HL-60 (cell line): Measurements from ENCODE around the gene CLSTN2.

ENCODE experiments used
- DNase-seq, 2 experiments: peaks; one replicate each; pipeline ENCODE4 v3.0.0-alpha.2; 2010 to 2020; ENCODE audit warnings: low read depth in 1 of 2, low spot score in 1 of 2
- H3K27ac ChIP-seq: fragments of 250-450 bp; sonication (Bioruptor Pico); replicated peaks from 2 replicates; pipeline ENCODE4 v1.5.1; 2020; ENCODE audit warnings: mild to moderate bottlenecking, moderate library complexity
- H3K27me3 ChIP-seq: fragments of 250-450 bp; sonication (Bioruptor Pico); 2 replicates; pipeline ENCODE4 v1.5.1; 2021; ENCODE audit warnings: mild to moderate bottlenecking, moderate library complexity; ENCODE audit not compliant: insufficient read depth, poor library complexity, severe bottlenecking
- H3K4me3 ChIP-seq: replicated peaks from 2 replicates; pipeline ENCODE4 v1.5.1; 2011; ENCODE audit warnings: mild to moderate bottlenecking, control low read depth, low read length; ENCODE audit not compliant: insufficient read depth
- GABPA ChIP-seq: IDR thresholded peaks from 2 replicates; pipeline ENCODE4 v1.6.1; 2012; ENCODE audit warnings: low read depth
- POLR2AphosphoS5 ChIP-seq: IDR thresholded peaks from 2 replicates; pipeline ENCODE4 v1.6.1; 2012; ENCODE audit warnings: low read depth
- SPI1 ChIP-seq: IDR thresholded peaks from 2 replicates; pipeline ENCODE4 v1.6.1; 2012; ENCODE audit warnings: low read depth, mild to moderate bottlenecking, borderline replicate concordance
- TF ChIP-seq, protein P1 (sequence below): IDR thresholded peaks from 2 replicates; pipeline ENCODE4 v1.6.1; 2012; ENCODE audit warnings: low read depth; ENCODE audit not compliant: insufficient replicate concordance
- TF ChIP-seq, protein P2 (sequence below): IDR thresholded peaks from one replicate; pipeline ENCODE4 v1.5.1; 2011; ENCODE audit warnings: low read length, control low read depth, inconsistent platforms; ENCODE audit not compliant: insufficient read depth

Gene CLSTN2

DNA sequence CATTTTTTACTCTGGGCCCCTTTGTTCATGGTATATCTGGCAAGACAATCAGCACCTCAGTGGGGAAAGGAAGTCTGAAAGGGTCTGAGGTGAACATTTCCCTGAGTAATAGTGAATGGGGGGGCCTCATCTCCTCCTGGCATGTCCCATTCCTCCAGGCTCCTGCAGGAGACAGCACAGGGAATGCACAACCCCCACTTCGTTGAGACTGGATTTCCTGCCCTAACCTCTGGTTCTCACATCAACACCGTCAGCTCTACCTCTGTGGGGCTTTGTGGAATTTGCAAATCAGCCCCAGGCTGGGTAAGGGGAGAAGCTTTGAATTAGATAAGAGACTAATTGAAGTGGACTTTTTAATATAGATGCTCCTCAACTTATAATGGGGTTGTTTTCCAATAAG is 574.5 kb downstream of the CLSTN2 start:
- Histone ChIP-seq H3K27me3 (peaks cover 8% of the 10 kb centered on the region), H3K27ac (no peak overlapping the region), H3K4me3 (no peak overlapping the region)
- no peak for DNase-seq
- TF ChIP-seq SPI1, result no peak
- TF ChIP-seq, protein P1, sequence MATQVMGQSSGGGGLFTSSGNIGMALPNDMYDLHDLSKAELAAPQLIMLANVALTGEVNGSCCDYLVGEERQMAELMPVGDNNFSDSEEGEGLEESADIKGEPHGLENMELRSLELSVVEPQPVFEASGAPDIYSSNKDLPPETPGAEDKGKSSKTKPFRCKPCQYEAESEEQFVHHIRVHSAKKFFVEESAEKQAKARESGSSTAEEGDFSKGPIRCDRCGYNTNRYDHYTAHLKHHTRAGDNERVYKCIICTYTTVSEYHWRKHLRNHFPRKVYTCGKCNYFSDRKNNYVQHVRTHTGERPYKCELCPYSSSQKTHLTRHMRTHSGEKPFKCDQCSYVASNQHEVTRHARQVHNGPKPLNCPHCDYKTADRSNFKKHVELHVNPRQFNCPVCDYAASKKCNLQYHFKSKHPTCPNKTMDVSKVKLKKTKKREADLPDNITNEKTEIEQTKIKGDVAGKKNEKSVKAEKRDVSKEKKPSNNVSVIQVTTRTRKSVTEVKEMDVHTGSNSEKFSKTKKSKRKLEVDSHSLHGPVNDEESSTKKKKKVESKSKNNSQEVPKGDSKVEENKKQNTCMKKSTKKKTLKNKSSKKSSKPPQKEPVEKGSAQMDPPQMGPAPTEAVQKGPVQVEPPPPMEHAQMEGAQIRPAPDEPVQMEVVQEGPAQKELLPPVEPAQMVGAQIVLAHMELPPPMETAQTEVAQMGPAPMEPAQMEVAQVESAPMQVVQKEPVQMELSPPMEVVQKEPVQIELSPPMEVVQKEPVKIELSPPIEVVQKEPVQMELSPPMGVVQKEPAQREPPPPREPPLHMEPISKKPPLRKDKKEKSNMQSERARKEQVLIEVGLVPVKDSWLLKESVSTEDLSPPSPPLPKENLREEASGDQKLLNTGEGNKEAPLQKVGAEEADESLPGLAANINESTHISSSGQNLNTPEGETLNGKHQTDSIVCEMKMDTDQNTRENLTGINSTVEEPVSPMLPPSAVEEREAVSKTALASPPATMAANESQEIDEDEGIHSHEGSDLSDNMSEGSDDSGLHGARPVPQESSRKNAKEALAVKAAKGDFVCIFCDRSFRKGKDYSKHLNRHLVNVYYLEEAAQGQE, result no peak
- TF ChIP-seq, protein P2, sequence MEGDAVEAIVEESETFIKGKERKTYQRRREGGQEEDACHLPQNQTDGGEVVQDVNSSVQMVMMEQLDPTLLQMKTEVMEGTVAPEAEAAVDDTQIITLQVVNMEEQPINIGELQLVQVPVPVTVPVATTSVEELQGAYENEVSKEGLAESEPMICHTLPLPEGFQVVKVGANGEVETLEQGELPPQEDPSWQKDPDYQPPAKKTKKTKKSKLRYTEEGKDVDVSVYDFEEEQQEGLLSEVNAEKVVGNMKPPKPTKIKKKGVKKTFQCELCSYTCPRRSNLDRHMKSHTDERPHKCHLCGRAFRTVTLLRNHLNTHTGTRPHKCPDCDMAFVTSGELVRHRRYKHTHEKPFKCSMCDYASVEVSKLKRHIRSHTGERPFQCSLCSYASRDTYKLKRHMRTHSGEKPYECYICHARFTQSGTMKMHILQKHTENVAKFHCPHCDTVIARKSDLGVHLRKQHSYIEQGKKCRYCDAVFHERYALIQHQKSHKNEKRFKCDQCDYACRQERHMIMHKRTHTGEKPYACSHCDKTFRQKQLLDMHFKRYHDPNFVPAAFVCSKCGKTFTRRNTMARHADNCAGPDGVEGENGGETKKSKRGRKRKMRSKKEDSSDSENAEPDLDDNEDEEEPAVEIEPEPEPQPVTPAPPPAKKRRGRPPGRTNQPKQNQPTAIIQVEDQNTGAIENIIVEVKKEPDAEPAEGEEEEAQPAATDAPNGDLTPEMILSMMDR, result no peak
- TF ChIP-seq POLR2AphosphoS5, result no peak
- no peak for TF ChIP-seq GABPA

DNA sequence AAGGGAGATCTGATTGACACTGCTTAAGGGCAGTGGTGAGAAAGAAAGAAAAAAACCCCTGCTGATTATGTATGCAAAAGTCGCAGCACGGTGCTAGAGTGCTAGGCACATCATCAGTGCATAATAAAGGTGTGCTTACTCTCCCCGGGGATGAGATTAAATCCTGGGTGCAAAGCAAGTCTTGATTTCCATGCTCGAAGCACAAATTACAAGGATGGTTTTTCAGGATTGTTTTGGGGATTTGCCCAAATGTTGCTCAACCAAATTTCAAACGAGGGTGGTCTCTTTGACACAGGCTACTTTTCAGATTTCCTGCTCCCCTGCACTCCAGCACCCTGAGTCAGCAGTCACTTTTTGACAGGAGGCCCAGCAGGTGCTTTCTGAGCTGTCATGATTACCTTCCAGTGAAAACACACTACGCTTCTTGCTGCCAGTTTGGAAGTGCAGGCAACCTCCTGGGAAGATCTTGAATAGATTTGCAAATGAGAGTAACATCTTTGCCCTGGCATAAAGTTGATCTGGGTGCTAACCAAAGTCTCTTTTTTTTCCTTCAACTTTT is 575.4 kb downstream of the CLSTN2 start:
- Histone ChIP-seq H3K27me3 (peaks cover 8% of the 10 kb centered on the region), H3K27ac (no peak overlapping the region), H3K4me3 (no peak overlapping the region)

DNA sequence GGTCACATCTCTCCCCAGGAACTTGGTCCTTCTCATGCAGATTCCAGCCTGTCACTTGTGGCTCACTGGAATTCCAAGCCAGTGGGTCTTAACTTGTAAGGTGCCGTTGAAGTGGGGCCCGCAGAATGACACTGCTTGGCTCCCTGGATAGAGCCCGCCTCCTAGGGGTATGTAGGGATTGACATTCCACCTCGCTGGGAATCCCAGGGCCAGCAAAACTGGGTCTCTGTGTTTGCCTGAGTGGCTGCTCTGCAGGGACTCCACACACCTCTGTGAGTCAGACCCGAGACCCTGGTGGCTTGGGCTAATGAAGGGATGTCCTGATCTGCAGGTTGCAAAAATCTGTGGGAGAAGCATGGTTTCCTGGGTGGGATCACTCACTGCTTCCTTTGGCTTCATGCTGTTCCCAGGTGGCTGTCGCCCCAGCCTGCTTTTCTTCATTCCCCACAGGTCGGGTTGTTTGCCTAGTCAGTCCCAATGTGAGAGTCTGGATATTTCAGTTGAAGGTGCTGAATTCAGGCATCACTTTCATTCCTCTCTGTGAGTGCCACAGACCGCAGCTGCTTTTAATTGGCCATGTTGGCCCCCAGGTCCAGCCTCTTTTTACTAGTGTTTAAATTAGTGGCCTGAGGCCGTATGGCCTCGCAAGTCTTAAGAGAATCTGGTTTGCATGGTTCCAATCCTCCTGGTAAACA is 586.9 kb downstream of the CLSTN2 start:
- DNase-seq, result no peak
- peaks cover 6% of the 10 kb centered on the region for H3K27me3 ChIP-seq
- no peak overlapping the region for H3K27ac ChIP-seq
- no peak overlapping the region for H3K4me3 ChIP-seq
- TF ChIP-seq, protein P2, result no peak

More for the DNA sequence above, 575.4 kb downstream of the CLSTN2 start:
- DNase-seq, result no peak
- no peak for TF ChIP-seq GABPA
- TF ChIP-seq, protein P1, result no peak
- TF ChIP-seq, protein P2, result no peak
- TF ChIP-seq POLR2AphosphoS5, result no peak
- TF ChIP-seq SPI1, result no peak
